H1 (cell line): ENCODE measurements around the gene SEL1L2. TPM values are rescaled to one million over a fixed set of nuclear protein-coding genes. Genes with fewer than 3 reads are reported as not detected.

ENCODE experiments used
- CTCF ChIA-PET: fragments of 300-600 bp; sonication (Branson Sonifier 250); formaldehyde crosslinking; loops from one replicate; lab custom pipeline; 2021; ENCODE audit not compliant: partially characterized antibody; lab: Charles Lee
- POLR2A ChIA-PET: fragments of 300-600 bp; sonication (Branson Sonifier 250); formaldehyde crosslinking; loops from one replicate; lab custom pipeline; 2021; ENCODE audit warnings: inconsistent platforms; ENCODE audit not compliant: partially characterized antibody; lab: Charles Lee
- DNase-seq, 2 experiments: peaks; one replicate each; pipeline versions ENCODE4 v3.0.0 to v3.0.0-alpha.2; 2010 to 2022; ENCODE audit warnings: low spot score in 2 of 2, low read depth in 1 of 2, mixed read lengths in 1 of 2
- FAIRE-seq: peaks from 2 replicates; lab custom pipeline; 2011; peaks lifted over from hg19 to GRCh38; lab: Jason Lieb, UNC
- H2AFZ ChIP-seq: 2 replicates; pipeline ENCODE4 v1.8.1; 2012; ENCODE audit warnings: low read length, inconsistent platforms
- H2AK5ac ChIP-seq: 2 replicates; pipeline ENCODE4 v1.6.1; 2013; ENCODE audit warnings: low read depth, low read length
- H2BK120ac ChIP-seq: replicated peaks from 2 replicates; pipeline ENCODE3; 2013; ENCODE audit warnings: low read depth, low read length, inconsistent platforms
- H2BK12ac ChIP-seq: 2 replicates; pipeline ENCODE4 v1.6.1; 2013; ENCODE audit warnings: low read depth, low read length
- H2BK15ac ChIP-seq: 2 replicates; pipeline ENCODE4 v1.6.1; 2013; ENCODE audit warnings: low read length
- H2BK20ac ChIP-seq: 2 replicates; pipeline ENCODE4 v1.6.1; 2013; ENCODE audit warnings: low read length
- H2BK5ac ChIP-seq: 2 replicates; pipeline ENCODE4 v1.6.1; 2013; ENCODE audit warnings: low read depth, low read length
- H3K14ac ChIP-seq: 2 replicates; pipeline ENCODE4 v1.6.1; 2013; ENCODE audit warnings: inconsistent platforms; ENCODE audit not compliant: insufficient read length
- H3K18ac ChIP-seq: 2 replicates; pipeline ENCODE4 v1.6.1; 2013; ENCODE audit warnings: low read length; ENCODE audit errors: extremely low read depth
- H3K23ac ChIP-seq: 2 replicates; pipeline ENCODE4 v1.6.1; 2013; ENCODE audit warnings: inconsistent platforms; ENCODE audit not compliant: insufficient read length
- H3K23me2 ChIP-seq: 2 replicates; pipeline ENCODE4 v1.6.1; 2013; ENCODE audit warnings: low read depth, low read length
- H3K27ac ChIP-seq: 2 replicates; pipeline ENCODE4 v1.6.1; 2011; ENCODE audit warnings: low read depth, low read length, inconsistent platforms
- H3K27me3 ChIP-seq, 4 experiments: replicated peaks in 1 of 4; 1 replicate in 1 of 4; 2 replicates in 3 of 4; pipeline versions ENCODE4 v1.6.1 to v1.8.1; 2011 to 2013; ENCODE audit warnings: low read length in 3 of 4, mild to moderate bottlenecking in 3 of 4, inconsistent platforms in 2 of 4, mixed read lengths in 2 of 4, moderate library complexity in 1 of 4; ENCODE audit not compliant: control insufficient read depth in 3 of 4, insufficient read depth in 3 of 4; ENCODE audit errors: extremely low read depth in 1 of 4
- H3K36me3 ChIP-seq, 4 experiments: 2 replicates each; pipeline versions ENCODE4 v1.6.1 to v1.8.1; 2011 to 2013; ENCODE audit warnings: mild to moderate bottlenecking in 4 of 4, low read length in 3 of 4, moderate library complexity in 2 of 4, control low read depth in 1 of 4, inconsistent platforms in 1 of 4; ENCODE audit not compliant: insufficient read depth in 4 of 4, control insufficient read depth in 2 of 4
- H3K4ac ChIP-seq: replicated peaks from 2 replicates; pipeline ENCODE3; 2013; ENCODE audit warnings: low read length, low read depth, mixed read lengths, inconsistent platforms; ENCODE audit not compliant: insufficient read length
- H3K4me1 ChIP-seq, 4 experiments: replicated peaks in 1 of 4; 1 replicate in 1 of 4; 2 replicates in 3 of 4; pipeline versions ENCODE4 v1.6.1 to v1.8.1; 2011 to 2013; ENCODE audit warnings: low read length in 3 of 4, inconsistent platforms in 2 of 4, mixed read lengths in 1 of 4; ENCODE audit not compliant: insufficient read depth in 4 of 4, control insufficient read depth in 3 of 4
- H3K4me2 ChIP-seq, 2 experiments: 2 replicates each; pipeline versions ENCODE4 v1.6.1 to v1.8.1; 2011 to 2013; ENCODE audit warnings: low read depth in 2 of 2, low read length in 2 of 2, control low read depth in 1 of 2, inconsistent platforms in 1 of 2, mild to moderate bottlenecking in 1 of 2; ENCODE audit not compliant: insufficient read depth in 1 of 2
- H3K4me3 ChIP-seq, 4 experiments: fragments of 200-600, 300-600 bp in 1 of 4; sonication (generic), shearing (Covaris generic), sonication (Bioruptor Twin) in 1 of 4; 2 replicates each; pipeline versions ENCODE4 v1.5.1 to v1.8.1; 2011 to 2016; ENCODE audit warnings: low read length in 4 of 4, low read depth in 3 of 4, control low read depth in 2 of 4, inconsistent platforms in 2 of 4, mild to moderate bottlenecking in 2 of 4, mixed read lengths in 1 of 4, moderate library complexity in 1 of 4; ENCODE audit not compliant: insufficient read depth in 2 of 4; ENCODE audit errors: extremely low read depth in 1 of 4
- H3K56ac ChIP-seq: replicated peaks from 2 replicates; pipeline ENCODE3; 2013; ENCODE audit warnings: low read depth, mild to moderate bottlenecking, mixed read lengths, low read length, inconsistent platforms; ENCODE audit not compliant: insufficient read length
- H3K79me1 ChIP-seq: 2 replicates; pipeline ENCODE4 v1.6.1; 2013; ENCODE audit warnings: low read depth, low read length, control low read depth
- H3K79me2 ChIP-seq, 2 experiments: 2 replicates each; pipeline versions ENCODE4 v1.6.1 to v1.8.1; 2012 to 2013; ENCODE audit warnings: low read length in 2 of 2, mild to moderate bottlenecking in 2 of 2, inconsistent platforms in 1 of 2; ENCODE audit not compliant: insufficient read depth in 2 of 2, control insufficient read depth in 1 of 2
- H3K9ac ChIP-seq, 4 experiments: replicated peaks in 1 of 4; 1 replicate in 1 of 4; 2 replicates in 3 of 4; pipeline versions ENCODE4 v1.6.1 to v1.8.1; 2011 to 2013; ENCODE audit warnings: low read depth in 3 of 4, low read length in 3 of 4, control low read depth in 2 of 4, mild to moderate bottlenecking in 2 of 4, moderate library complexity in 2 of 4, inconsistent platforms in 1 of 4; ENCODE audit errors: extremely low read depth in 1 of 4
- H3K9me3 ChIP-seq, 2 experiments: 2 replicates each; pipeline versions ENCODE4 v1.6.1 to v1.8.1; 2012 to 2013; ENCODE audit warnings: mild to moderate bottlenecking in 2 of 2, moderate library complexity in 2 of 2, control low read depth in 1 of 2, inconsistent platforms in 1 of 2, low read depth in 1 of 2, low read length in 1 of 2, mixed read lengths in 1 of 2; ENCODE audit not compliant: insufficient read depth in 2 of 2
- H4K20me1 ChIP-seq, 2 experiments: replicated peaks in 1 of 2; 2 replicates each; pipeline versions ENCODE3 to v1.8.1; 2011 to 2013; ENCODE audit warnings: inconsistent platforms in 2 of 2, low read length in 2 of 2, mild to moderate bottlenecking in 1 of 2; ENCODE audit not compliant: insufficient read depth in 2 of 2, control insufficient read depth in 1 of 2
- H4K5ac ChIP-seq: 2 replicates; pipeline ENCODE4 v1.6.1; 2013; ENCODE audit warnings: low read length, low read depth, mixed read lengths, inconsistent platforms; ENCODE audit not compliant: insufficient read length
- H4K8ac ChIP-seq: 2 replicates; pipeline ENCODE4 v1.8.0; 2013; ENCODE audit warnings: mild to moderate bottlenecking, moderate library complexity, low read length, inconsistent platforms; ENCODE audit not compliant: insufficient read depth; ENCODE audit errors: extremely low read depth
- H4K91ac ChIP-seq: replicated peaks from 2 replicates; pipeline ENCODE3; 2013; ENCODE audit warnings: low read length, mixed read lengths, inconsistent platforms; ENCODE audit not compliant: insufficient read length
- ATF2 ChIP-seq: IDR thresholded peaks from 2 replicates; pipeline ENCODE4 v1.6.1; 2012; ENCODE audit warnings: low read length, inconsistent platforms
- BRCA1 ChIP-seq: IDR thresholded peaks from 2 replicates; pipeline ENCODE4 v1.6.1; 2012; ENCODE audit warnings: low read depth, low read length, improper control_type of control experiment
- CEBPB ChIP-seq: IDR thresholded peaks from 2 replicates; pipeline ENCODE4 v1.6.1; 2012; ENCODE audit warnings: low read depth, low read length
- E2F6 ChIP-seq: IDR thresholded peaks from 2 replicates; pipeline ENCODE4 v1.6.1; 2012; ENCODE audit warnings: inconsistent platforms
- EZH2 ChIP-seq: fragments of 200-600 bp; sonication (generic); IDR thresholded peaks from 2 replicates; pipeline ENCODE4 v1.7.1; 2012; ENCODE audit warnings: low read depth, mild to moderate bottlenecking, moderate library complexity, low read length, inconsistent platforms; ENCODE audit not compliant: severe bottlenecking
- JUN ChIP-seq: IDR thresholded peaks from 2 replicates; pipeline ENCODE4 v1.6.1; 2011; ENCODE audit warnings: low read depth, mild to moderate bottlenecking, improper control_type of control experiment, low read length
- KDM5A ChIP-seq: fragments of 200-600 bp; IDR thresholded peaks from 2 replicates; pipeline ENCODE4 v1.7.1; 2012; ENCODE audit warnings: mild to moderate bottlenecking, low read length, inconsistent platforms, mixed read lengths
- NRF1 ChIP-seq: IDR thresholded peaks from 2 replicates; pipeline ENCODE4 v1.6.1; 2011; ENCODE audit warnings: mild to moderate bottlenecking, low read depth, low read length, improper control_type of control experiment
- PHF8 ChIP-seq: fragments of 200-600 bp; sonication (generic); conservative IDR thresholded peaks from 2 replicates; pipeline ENCODE4 v1.7.1; 2012; ENCODE audit warnings: low read depth, mild to moderate bottlenecking, inconsistent platforms, low read length, moderate library complexity
- RNF2 ChIP-seq: fragments of 200-900, 300-1000 bp; sonication (generic); IDR thresholded peaks from 2 replicates; pipeline ENCODE4 v1.7.1; 2016; ENCODE audit warnings: borderline replicate concordance, low read depth, mild to moderate bottlenecking, antibody characterized with exemption, low read length; ENCODE audit not compliant: poor library complexity, severe bottlenecking; ENCODE audit errors: missing control alignments
- SIRT6 ChIP-seq: IDR thresholded peaks from one replicate; pipeline ENCODE4 v1.7.1; 2012; ENCODE audit warnings: low read length, inconsistent platforms
- TCF12 ChIP-seq: IDR thresholded peaks from 2 replicates; pipeline ENCODE4 v1.6.1; 2011; ENCODE audit warnings: low read depth, mild to moderate bottlenecking, low read length
- WGBS, 2 experiments: shearing (Covaris generic) in 1 of 2; methylation state at CpG; one replicate each; pipeline versions ENCODE4 v1.1.6 to v1.1.7; 2013 to 2015; ENCODE audit warnings: low lambda C conversion rate in 2 of 2, mixed read lengths in 2 of 2, inconsistent platforms in 1 of 2, low coverage in 1 of 2, missing lambda C conversion rate in 1 of 2; ENCODE audit not compliant: insufficient replicate concordance in 2 of 2, insufficient coverage in 1 of 2, insufficient read length in 1 of 2; ENCODE audit errors: extremely low coverage in 1 of 2, missing lambda C conversion rate in 1 of 2; 5-methylcytosine and 5-hydroxymethylcytosine counted together
- polyA plus RNA-seq, 7 experiments: library from polyadenylated mRNA; depleted of rRNA in 3 of 7; stranded (reverse) in 5 of 7; unstranded in 2 of 7; fragments of >200 nt in 5 of 7; fragments of 200-250 nt in 2 of 7; gene quantifications; 1 replicate in 5 of 7; 2 replicates in 1 of 7; 4 replicates in 1 of 7; pipeline versions ENCODE4 v1.2.1 to v1.2.3, GENCODE V29; 2011 to 2013; ENCODE audit warnings: missing spikeins in 2 of 7, mixed read lengths in 2 of 7
- total RNA-seq: library from RNA; stranded (reverse); fragmentation: NEBNext Ultra II Directional; extraction: Animal tissue kit (Norgen Biotek cat#: 25700); gene quantifications from 2 replicates; pipeline ENCODE4 v1.2.1, GENCODE V29; 2021

SEL1L2 gene
- total and polyA plus RNA-seq, 2 of the 8 experiments (the other 6 are each of a cell fraction or from before 2014, with no cell fraction given): not detected

- DNase-seq: no peak
- H3K4me3 ChIP-seq: no peak overlapping the region
- H4K8ac ChIP-seq: no peak overlapping the region
- H2BK120ac ChIP-seq: no peak overlapping the region
- no peak overlapping the region for H2BK15ac ChIP-seq
- H3K4me1 ChIP-seq: no peaks in the 10 kb centered on the region
- H3K79me2 ChIP-seq: no peaks in the 10 kb centered on the region
- POLR2A ChIA-PET: no interaction called here
- H2BK12ac ChIP-seq: no peak overlapping the region
- no peak overlapping the region for H3K9ac ChIP-seq
- H2AFZ ChIP-seq: 0 out of 2 replicates have a peak overlapping the region, but pooled peaks have one; percentile 44
- no peak for FAIRE-seq
- H3K4me2 ChIP-seq: no peak overlapping the region
- no peaks in the 10 kb centered on the region; the same call in 1 of the 2 replicates for H3K23me2 ChIP-seq
- H3K27me3 ChIP-seq: no peaks in the 10 kb centered on the region
- H3K56ac ChIP-seq: no peak overlapping the region
- no peaks in the 10 kb centered on the region for H3K36me3 ChIP-seq
- H3K23ac ChIP-seq: no peak overlapping the region
- no peak overlapping the region for H4K5ac ChIP-seq
- no peaks in the 10 kb centered on the region for H3K9me3 ChIP-seq
- no peaks in the 10 kb centered on the region for H4K20me1 ChIP-seq
- WGBS, 2 experiments: 83% methylated on average over 6 of the region's 6 CpGs; no CpG with 5 or more reads in 1 of the 2 experiments
- no peak overlapping the region for H2BK5ac ChIP-seq
- H3K14ac ChIP-seq: no peak overlapping the region
- CTCF ChIA-PET: interaction anchor here (0.6 to 2.7 kb wide), 3 partner anchors 15 to 65 kb away, joined by 3 to 8 read pairs (median 5); no protein-coding TSS in a partner anchor
- no peak overlapping the region for H4K91ac ChIP-seq
- no peak overlapping the region for H2AK5ac ChIP-seq
- H3K4ac ChIP-seq: no peak overlapping the region
- no peaks in the 10 kb centered on the region for H3K79me1 ChIP-seq
- no peak overlapping the region for H3K27ac ChIP-seq
- H2BK20ac ChIP-seq: no peak overlapping the region
- H3K18ac ChIP-seq: no peak overlapping the region
- TF ChIP-seq SIRT6 (no peak), TCF12 (no peak), E2F6 (no peak), RNF2 (no peak), EZH2 (no peak), NRF1 (no peak), ATF2 (no peak), JUN (no peak), BRCA1 (no peak), CEBPB (no peak), PHF8 (no peak), KDM5A (no peak)
Measured at GRCh38 chr20:13884803-13885202, 105.6 kb downstream of the SEL1L2 start.
